ENCODE data around the gene FOXP3.

The FOXP3 gene

DNA sequence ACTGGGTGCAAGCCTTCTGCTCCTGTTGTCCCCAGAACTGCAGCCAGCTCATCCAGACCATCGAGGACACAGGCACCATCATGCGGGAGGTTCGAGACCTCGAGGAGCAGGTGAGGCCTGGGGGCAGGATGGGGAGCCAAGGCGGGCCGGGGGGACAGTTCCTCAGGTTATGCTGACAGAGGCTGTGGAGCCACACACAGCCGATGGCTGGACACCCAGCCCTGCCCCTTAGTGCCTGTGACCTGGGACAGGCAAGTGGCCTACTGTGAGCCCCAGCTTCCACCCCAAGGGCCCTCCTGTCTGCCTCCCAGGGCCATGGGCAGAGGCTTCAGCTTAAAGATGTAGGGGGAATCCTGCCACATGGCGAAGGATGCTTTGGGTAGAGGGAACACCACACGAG is 14.9 kb downstream of the FOXP3 start:
- no peak for DNase-seq (ENCODE audit: low spot score)

DNA sequence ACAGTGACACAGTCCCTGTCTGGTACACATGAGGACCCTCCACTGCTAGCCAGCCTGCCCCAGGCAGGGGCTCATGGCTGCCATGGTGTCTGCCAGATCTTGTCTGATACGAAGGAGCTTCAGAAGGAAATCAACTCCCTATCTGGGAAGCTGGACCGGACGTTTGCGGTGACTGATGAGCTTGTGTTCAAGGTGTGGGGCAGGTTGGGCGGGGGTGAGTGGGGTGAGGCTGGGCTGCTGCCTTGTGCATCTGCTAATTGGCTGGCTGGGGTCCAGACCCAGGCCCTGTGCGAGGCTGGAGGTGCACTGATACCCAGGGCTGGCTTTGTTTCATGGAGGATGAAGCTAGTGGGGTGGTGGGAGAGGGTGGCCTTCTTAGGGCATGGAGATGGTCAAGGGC is 15.4 kb downstream of the FOXP3 start:
- DNase-seq (ENCODE audit: low spot score): no peak

DNA sequence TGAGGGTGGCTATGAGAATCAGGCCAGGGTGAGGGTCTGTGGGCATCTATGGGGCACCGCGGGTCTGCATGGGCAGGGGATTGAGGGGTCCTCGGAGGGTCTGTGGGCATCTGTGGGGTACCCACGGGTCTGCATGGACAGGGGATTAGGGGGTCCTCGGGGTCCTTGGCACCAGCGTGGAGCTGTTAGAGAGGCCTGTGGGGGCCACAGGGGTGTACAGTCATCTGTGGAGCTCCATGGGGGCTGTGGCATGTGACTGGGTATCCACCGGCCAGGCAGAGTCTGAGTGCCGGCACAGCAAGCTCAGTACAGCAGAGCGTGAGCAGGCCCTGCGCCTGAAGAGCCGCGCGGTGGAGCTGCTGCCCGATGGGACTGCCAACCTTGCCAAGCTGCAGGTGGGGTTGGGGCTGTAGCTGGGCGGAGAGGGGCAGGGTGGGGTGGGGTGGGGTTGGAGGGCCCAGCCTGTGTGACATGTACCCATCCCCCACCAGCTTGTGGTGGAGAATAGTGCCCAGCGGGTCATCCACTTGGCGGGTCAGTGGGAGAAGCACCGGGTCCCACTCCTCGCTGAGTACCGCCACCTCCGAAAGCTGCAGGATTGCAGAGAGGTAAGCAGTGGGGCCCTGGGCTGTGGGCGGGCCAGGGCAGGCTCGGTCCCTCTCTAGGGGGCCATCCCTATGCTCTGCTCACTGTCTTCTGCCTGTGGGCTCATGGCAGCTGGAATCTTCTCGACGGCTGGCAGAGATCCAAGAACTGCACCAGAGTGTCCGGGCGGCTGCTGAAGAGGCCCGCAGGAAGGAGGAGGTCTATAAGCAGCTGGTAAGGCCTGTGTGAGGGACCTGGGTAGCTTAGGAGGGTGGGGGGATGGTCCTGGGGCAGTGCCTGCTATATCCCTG is 16.3 kb downstream of the FOXP3 start:
- no peak for DNase-seq (ENCODE audit: low spot score)

DNA sequence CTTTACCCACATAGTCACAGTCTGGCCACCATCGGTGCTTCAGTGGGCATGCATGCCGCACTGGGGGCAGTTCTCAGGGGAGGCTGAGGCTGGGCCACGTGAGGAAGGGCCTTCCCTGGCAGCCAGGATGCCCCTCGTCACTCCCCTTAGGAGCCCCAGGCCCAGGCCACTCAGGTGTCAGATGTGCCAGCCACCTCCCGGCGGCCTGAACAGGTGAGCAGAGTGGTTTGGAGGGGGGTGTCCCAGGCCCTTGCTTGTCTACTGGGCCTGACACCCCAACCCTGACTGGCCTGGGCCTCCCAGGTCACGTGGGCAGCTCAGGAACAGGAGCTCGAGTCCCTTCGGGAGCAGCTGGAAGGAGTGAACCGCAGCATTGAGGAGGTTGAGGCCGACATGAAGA is 17.2 kb downstream of the FOXP3 start:
- no peak for DNase-seq (ENCODE audit: low spot score)

DNA sequence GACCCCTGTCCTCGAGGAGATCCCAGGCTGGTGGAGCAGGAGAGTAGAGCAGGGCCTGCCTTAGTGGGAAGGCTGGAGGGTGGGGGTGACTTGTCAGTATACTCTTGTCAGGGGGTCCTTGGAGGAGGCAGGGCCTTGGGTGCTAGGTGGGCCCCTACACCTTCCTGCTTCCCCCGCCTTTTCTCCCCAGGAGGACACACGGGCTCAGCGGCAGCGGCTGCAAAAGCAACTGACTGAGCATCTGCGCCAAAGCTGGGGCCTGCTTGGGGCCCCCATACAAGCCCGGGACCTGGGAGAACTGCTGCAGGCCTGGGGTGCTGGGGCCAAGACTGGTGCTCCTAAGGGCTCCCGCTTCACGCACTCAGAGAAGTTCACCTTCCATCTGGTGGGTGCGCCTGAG is 18.0 kb downstream of the FOXP3 start:
- DNase-seq (ENCODE audit: low spot score): no peak

DNA sequence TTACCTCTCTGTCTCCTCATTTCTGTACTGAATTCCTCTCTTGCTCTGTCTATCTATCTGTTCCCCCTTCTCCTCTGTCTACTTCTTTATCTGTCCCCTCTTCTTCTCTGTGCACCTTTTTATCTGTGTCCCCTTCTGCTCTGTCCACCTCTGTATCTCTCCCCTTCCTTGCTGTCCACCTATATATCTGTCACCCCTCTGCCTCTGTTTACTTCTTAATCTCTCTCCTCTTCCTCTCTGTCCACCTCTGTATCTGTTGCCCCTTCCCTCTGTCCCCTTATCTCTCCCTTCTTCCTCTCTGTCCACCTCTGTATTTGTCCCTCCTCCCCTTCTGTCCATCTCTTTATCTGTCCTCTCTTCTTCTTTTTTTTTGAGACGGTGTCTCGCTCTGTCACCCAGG is 20.3 kb downstream of the FOXP3 start:
- no peak for DNase-seq (ENCODE audit: low spot score)

DNA sequence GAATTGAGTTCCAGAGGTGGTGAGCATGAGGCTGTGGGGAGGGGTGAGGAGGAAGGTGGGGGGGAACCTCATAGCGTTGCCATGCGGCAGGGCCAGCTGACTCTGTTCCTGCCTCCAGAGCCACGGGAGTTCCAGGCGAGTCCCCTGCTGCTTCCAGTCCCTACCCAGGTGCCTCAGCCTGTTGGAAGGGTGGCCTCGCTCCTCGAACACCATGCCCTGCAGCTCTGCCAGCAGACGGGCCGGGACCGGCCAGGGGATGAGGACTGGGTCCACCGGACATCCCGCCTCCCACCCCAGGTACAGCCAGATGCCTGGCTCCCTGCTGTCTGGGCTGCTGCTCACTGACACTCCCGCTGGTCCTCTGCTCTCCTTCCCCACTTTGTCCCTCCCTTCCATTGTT is 21.3 kb downstream of the FOXP3 start:
- no peak for DNase-seq (ENCODE audit: low spot score)

DNA sequence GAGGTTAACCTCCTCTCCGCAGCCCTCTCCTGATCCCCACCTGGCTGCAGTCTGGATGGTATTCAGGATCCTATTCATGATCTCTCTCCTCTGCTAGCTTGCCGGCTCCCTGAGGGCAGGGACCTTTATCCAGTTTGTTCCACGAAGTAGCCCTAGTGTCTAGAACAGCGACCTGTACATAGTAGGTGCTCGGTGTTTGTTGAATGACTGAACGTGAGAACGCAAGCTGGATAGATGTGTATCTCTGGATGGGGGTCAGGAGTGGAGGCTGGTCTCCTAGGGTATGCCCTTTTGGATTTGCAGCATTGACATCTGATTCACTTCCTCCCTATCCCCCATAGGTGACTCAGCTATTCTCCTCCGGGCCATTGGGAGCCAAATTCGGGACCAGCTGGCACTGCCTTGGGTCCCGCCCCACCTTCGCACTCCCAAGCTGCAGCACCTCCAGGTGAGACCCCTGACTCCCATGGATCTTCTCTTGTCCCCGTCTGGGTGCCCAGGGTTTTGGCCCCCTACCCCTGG is 21.9 kb downstream of the FOXP3 start:
- DNase-seq (ENCODE audit: low spot score): no peak

DNA sequence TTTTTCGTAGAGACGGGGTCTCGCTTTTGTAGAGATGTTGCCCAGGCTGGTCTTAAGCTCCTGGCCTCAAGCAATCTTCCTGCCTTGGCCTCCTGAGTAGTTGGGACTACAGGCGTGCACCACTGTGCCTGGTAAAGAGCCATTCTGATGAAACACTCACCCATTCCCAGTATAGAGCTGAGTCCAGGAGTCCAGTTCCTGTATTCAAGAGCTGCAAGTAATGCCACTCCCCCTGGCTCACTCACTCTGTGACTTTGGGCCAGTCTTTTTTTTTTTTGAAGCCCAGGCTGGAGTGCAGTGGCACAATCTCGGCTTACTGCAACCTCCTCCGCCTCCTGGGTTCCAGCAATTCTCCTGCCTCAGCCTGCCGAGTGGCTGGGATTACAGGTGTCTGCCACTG is 25.8 kb downstream of the FOXP3 start:
- DNase-seq (ENCODE audit: low spot score): no peak

DNA sequence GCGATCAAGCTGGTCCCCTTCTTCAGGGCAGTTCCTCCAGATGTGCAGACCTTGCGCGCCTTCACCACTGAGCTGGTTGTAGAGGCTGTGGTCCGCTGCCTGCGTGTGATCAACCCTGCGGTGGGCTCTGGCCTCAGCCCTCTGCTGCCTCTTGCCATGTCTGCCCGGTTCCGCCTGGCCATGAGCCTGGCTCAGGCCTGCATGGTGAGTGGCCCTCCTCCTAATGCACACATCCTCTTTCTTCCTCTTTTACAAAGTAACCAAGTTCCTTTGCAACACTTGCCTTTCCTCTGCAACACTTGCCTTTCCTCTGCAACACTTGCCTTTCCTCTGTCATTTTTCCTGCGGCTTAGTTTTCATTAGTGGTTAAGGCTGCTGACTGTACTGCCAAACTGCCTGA is 27.4 kb downstream of the FOXP3 start:
- DNase-seq (ENCODE audit: low spot score): no peak

DNA sequence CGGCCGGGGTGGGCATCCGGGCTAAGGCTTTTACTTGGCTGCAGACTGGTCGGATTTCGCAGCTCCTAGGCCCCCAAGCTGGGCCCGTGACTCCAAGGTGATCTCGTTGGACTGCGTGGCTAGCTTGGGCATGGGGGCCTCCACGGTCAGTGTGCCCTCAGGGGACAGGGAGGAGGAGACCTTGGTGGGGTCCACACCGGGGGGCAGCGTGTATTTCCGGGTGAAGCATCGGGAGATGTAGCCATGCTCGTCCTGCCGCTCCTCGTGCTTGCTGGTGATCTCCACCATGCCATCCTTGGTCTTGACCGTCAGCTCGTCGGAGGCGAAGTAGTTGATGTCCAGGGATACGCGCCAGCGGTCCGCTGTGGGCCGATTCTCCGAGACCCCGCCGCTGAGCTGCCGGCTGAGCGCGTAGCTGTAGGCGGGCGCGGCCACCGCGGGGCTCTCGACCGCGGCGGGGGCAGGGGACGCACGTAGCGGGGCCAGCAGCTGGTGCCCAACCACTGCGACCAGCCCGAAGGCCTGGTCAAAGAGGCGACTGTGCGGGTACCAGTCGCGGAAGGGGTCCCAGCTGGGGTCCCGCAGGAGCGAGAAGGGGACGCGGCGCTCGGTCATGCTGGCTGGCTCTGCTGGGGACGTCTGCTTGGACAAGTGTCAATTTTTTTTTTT is 30.5 kb downstream of the FOXP3 start:
- no peak for DNase-seq (ENCODE audit: low spot score)

DNA sequence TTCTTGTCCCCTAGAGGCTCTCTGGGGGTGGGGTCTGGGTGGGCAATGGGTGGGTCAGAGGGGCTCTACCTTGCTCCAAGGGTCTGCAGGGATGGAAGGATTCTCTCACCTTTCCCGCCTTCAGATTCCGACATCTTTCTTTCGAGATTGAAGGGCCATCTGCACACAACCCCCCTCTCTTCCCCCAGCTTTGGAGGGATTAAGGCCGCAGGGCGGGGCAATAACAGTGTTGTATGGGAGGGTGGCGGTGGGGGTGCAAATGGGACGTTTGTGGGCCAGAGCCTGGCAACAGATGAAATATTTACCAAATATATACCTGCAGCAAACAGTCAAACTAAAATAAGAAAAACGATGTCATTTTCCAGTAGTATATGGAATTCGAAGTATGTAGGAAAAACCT is 31.3 kb downstream of the FOXP3 start, which contains the start of gene CACNA1F:
Gene CACNA1F (minus strand): TSS at position 165 of the 400 bp plus-strand sequence. CDS start 31 bp downstream, at position 134.
- no peak for DNase-seq (ENCODE audit: low spot score)

DNA sequence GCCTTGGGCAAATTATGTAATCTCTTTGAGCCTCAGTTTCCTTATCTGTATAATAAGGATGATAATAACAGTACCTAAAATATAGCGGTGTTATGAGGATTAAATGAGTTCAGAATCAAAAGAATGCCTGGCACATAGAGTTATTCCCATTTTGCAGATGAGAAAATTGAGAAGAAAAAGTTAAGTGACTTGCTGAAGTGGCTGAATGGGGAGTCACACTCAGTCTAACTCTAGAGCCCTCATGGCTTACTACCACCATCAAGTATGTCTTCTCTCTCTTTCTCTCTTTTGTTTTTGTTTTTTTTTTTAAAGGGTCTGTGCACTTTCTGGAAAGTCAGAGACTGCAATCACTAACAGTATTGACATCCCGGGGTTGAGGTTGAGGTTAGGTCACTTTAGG is 32.0 kb downstream of the FOXP3 start:
- DNase-seq (ENCODE audit: low spot score): no peak

DNA sequence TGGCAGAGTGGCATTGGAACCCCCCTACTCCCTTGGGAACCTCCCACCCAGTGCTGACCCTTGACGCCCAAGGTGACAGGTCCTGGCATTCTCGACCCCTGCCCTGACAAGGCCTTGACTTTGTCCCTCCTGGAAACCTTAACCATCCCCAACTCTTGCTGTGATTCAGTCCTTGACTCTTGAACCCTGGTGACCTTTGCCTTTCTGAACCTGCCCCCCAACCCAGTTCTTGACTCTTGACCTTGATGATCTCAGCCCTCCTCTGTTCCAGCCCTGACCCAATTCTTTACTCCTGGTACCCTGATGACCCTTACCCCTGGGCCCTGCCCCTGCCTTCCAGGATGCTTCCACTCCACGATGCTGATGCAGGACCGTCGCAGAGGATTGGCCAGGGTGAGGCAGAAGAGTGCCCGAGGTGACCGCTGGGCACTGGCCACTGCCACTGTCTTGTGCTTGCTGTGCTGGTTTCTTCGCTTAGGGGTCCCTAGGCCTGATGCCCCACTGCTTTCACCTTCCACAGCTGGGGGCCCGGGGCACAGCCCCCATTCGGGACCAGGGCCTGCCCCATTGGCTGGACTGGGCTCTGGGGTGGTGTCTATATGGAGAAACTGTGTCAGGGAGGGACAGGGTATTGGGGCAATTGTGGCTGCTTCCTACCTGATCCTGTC is 33.0 kb downstream of the FOXP3 start:
- DNase-seq (ENCODE audit: low spot score): no peak

DNA sequence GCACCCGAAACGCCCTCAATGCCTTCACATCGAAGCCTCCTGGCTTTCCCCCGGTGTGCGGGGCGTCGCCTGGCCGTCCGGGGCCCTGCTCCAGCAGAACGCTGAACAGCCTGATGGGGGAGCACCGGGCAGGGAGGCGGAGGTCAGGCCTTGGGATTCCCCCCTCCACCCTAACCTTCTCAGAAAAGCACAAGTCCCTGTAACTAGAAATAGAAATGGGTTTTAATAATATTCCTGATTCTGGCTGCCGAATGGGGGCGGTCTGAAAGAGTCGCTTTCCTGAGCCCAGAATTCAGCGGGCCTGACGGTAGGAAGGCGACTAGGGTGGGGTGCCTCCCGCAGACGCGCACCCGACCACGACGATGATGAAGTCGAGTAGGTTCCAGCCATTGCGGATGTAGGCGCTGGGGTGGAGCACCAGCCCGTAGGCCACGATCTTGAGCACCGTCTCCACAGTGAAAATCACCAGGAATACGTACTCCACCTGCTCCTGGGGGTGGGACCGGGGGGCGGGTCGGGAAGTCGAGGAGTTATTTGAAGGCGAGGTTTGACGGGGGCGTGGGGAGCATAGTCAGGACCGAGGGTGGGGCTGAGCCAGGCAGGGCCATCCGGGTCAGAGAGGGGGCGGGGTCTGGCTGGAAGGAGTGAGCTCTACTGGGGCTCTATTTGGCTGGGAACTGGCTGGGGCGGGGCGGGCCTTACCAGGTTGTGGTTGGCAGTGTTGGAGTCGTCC is 33.8 kb downstream of the FOXP3 start:
- DNase-seq (ENCODE audit: low spot score): no peak

DNA sequence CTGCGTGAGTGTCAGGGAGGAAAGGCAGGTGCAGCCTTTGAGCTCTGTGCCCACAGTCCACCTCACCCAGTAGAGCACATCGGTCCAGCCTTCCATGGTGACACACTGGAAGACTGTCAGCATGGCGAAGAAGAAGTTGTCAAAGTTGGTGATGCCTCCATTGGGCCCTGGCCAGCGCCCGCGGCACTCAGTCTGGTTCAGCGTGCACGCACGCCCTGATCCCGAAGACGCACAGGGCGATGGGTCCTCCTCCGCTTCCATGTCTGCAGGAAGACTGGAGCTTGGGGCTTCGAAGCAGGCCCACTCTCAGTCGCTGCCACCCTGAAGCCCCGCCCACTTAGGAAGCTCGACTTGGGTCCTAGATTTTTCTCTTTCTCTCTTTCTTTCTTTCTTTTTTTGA is 36.3 kb downstream of the FOXP3 start:
- no peak for DNase-seq (ENCODE audit: low spot score)

DNA sequence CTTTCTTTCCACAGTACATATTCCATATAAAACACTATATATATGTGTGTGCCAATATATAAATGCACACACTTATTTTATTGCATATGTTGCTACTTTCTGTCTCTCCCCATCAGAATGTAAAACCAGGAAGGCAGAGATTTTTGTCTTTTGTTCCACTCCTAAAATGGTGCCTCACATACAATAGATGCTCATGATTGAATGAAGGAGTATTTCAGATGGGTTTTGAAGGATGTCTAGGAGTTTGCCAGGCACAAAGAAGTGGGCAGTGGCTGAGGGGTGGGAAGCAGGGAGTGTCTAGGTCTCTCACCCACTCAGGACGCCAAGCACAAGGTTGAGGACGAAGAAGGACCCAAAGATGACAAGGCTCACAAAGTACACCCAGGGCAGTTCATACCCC is 36.8 kb downstream of the FOXP3 start:
- no peak for DNase-seq (ENCODE audit: low spot score)

DNA sequence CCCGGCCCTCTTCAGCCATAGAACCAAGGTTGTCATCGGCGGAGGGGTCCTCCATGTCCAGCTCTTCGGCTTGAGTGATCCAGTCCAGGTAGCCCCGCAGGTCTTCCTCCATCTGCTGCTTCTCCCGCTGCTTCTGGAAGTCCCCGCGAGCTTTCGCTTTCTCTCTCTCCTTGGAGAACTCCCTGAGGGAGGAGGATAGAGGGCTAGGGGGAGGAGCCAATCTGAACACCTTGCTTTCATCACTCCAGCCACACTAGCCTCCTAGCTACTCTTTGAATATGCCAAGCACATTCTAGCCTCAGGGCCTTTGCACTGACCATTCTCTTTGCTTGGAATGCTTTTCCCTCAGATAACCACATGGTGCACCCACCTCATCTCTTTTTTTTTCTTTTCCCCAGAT is 37.6 kb downstream of the FOXP3 start:
- no peak for DNase-seq (ENCODE audit: low spot score)

DNA sequence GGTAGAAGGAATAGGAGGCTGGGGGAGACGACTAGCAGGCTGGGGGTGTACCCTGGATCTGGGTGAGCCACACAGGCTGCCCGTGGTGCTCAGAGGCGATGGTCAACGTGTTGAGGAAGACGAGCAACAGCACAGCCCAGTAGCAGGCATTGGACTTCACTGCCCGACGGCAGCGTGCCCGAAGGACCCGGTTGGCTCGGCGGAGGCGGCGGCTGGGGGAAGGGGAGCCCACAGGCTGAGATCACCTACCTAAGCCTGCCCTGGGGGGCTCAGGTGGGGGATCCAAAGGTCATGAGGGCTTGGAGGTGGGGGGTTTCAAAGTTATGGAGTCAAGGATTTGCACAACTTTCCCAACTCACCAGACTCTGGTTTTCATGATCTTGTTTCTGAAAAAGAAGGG is 38.7 kb downstream of the FOXP3 start:
- no peak for DNase-seq (ENCODE audit: low spot score)

DNA sequence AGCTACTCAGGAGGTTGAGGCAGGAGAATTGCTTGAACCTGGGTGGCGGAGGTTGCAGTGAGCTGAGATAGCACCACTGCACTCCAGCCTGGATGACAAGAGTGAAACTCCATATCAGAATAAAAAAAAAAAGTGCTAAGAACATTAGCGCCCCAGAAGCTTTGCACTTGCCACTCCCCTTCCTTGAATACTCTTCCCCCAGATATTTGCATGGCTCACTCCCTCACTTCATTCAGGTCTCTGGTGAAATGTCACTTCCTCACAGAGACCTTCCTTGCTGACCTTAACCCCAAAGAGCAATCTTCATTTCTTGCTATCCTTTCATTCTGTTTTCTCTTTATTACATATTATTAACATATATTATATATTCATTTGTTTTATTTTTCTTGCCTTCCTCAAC is 42.6 kb downstream of the FOXP3 start:
- DNase-seq (ENCODE audit: low spot score): no peak

DNA sequence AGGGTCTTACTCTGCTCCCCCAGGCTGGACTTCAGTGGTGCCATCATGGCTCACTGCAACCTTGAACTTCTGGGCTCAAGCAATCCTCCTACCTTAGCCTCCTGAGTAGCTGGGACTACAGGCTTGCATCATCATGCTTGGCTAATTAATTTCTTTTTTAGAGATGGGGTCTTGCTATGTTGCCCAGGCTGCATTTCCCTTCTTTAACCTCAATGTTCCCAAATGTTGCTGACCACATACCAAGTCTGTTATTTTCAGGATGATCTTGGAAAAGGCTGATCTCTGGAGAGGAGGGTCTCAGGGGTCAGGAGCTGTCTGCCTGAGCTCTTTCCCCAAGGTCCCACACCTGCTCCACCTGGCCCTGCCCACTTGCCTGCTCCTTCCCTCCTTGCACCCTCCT is 44.4 kb downstream of the FOXP3 start:
- DNase-seq (ENCODE audit: low spot score): no peak

DNA sequence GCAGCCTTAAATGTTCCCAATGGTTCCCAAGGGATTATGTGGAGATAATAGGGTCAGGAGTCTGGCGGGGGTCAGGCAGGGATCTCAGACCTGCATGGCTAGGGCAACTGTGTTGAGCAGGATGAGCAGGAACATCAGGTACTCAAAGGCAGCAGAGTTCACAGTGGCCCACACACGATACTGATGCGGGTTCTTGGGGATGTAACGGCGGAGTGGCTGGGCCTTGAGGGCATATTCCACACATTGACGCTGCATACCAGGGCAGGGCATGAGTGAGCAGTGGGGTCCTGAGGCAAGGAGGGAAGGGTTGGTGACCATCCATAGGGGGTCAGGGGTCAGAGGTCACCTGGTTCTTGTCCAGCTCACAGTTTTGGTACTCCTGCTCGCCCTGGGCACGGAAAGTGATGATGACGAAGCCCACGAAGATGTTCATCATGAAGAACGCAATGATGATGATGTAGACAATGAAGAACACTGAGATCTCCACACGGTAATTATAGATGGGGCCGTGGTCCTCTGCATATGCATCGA is 49.4 kb downstream of the FOXP3 start:
- DNase-seq (ENCODE audit: low spot score): no peak

All from HuH-7 (cell line).